Esophagus mucosa (tissue), 1 donor: ENCODE data around the gene CEP85. TPM values are rescaled to one million over a fixed set of nuclear protein-coding genes. Genes with fewer than 3 reads are reported as not detected.
"Not testable (repeated sequence)": the region's sequence is repeated elsewhere in the genome, so short reads cannot be mapped to it uniquely, and the experiment has no call there.

Source experiments
- ATAC-seq: fragments of 200-7000 bp; cut with Tn5 transposase; one replicate; pipeline ENCODE4 v1.9.1; 2020
- total RNA-seq: library from RNA; stranded (reverse); gene quantifications from one replicate; pipeline ENCODE4 v1.2.4, GENCODE V29; 2023
- donor health status: DM: yes; HTN: yes; CAD: no.

The CEP85 gene
- total RNA-seq, 1 donor from 2014 or later, result 8.7 TPM

GRCh38 chr1:26290882-26291261, 56.9 kb downstream of the CEP85 start:
- ATAC-seq, result no peak

DNA sequence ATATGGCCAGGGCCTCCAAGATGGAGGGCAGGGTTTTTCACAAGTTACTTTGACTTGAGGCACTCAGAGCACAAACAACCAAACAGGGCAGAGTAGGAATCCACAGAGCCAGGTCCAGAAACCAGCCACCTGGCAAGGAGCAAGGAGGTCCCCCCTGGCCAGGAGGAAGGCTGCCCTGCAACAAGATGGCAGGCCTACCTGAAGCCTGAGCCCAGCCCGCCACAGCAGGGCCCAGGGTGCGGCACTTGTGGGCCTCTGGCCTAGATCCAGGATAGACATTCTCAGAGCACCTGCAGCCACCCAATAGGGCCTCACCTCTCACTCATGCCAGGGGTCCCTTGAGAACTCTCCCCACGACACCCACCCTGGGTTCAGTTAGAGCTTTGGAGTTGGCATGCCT, 57.4 kb downstream of the CEP85 start:
- no peak for ATAC-seq

DNA sequence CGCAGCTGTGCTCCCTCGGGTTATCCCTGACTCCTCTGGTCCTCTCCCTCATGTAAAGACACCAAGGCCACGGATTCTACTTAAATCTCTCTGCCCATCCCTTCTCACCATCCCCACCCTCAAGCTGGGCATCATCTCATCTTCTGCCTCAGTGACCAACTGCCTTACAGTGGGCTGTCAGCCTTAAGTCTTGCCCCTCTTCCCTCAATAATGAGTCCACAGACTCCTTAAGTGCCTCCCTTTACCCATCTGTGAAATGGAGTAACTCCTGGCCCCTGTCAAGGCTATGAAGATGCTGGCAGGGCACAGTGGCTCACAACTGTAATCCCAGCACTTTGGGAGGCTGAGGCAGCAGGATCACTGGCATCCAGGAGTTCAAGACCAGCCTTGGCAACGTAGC, 57.9 kb downstream of the CEP85 start:
- ATAC-seq, result no peak

DNA sequence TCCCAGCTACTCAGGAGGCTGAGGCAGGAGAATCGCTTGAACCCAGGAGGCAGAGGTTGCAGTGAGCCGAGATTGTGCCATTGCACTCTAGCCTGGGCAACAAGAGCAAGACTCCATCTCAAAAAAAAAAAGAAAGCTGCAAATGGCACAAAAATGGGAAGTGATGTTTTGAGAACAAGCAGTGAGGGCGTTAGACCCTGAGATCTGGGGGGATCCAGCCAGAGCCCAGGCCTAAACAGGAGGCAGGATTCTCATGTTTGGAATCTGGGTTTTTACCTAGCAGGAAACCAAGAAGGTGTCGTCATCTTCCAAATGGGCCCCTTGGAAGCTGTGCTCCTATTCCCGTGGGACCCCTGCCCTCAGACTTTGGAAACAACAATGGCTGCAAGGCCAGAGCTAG, 58.7 kb downstream of the CEP85 start:
- ATAC-seq, result not testable (repeated sequence)

DNA sequence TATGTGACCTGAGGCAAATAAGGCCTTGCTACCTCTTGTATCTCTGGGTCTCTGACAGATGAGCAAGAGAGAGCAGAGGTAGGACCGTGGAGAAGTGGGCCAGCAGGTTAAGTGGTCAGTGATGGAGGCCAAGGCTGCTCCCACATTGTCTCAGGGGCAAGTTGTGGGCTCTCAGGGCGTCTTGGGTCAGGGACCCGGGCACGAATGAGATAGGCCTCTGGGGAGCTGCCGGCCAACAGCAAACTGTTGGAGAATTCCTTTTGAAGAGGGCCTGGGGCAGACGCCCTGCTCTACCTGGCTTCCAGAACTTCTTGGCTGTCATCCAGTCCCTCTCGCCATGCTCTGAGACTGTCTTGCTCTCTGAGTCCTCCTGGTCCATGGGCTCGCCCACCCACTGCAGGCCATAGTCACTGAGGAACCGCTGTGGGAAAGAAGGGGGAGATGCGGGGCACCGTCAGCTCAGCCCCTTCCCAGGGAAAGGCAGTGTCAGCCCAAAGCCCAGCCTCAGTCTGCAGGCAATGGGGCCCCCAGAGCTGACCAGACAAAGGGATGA, 60.0 kb downstream of the CEP85 start:
- ATAC-seq, result no peak

DNA sequence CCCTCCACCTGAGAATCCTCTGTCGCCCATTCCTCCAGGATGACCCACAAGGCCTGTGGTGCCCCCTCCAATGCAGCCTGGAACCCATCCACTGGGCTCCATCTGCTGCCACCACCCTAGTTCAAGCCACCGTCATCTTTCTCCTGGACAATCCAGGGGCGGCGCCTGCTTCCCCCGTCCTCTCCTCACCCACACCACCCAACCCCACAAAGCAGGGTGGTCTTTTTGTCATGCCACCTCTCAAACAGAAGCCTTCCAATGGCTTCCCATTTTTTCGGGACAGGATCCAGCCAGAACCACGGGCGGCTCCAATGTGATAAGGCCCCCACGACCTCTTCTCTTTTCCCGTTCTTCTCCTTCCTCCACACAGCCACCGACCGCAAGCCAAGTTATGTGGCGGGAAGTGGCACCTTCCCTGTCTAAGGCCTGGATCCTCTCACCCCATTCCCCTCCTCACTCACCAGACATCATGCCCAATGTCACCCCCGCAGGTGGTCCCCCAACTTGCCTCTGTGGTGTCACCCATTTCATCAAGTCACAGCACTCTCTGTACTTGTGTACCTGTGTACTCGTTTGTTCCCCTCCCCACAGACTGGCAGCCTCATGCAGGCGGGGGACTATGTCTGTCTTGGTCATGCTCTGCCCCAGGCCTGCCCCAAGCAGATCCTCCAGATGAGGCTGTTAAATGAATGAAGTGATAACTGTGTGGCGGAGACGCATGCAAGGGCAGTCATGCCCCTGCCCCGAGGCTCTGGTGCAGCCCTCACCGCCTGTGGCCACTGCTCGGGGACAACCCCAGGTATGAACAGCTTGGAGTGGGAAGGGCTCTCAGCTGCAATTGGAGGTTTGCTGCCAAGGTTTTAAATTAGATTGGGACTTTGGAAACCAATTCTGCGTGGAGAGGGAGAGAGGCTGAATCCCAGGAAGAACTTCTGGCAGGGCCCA, 61.5 kb downstream of the CEP85 start:
- ATAC-seq, result no peak

DNA sequence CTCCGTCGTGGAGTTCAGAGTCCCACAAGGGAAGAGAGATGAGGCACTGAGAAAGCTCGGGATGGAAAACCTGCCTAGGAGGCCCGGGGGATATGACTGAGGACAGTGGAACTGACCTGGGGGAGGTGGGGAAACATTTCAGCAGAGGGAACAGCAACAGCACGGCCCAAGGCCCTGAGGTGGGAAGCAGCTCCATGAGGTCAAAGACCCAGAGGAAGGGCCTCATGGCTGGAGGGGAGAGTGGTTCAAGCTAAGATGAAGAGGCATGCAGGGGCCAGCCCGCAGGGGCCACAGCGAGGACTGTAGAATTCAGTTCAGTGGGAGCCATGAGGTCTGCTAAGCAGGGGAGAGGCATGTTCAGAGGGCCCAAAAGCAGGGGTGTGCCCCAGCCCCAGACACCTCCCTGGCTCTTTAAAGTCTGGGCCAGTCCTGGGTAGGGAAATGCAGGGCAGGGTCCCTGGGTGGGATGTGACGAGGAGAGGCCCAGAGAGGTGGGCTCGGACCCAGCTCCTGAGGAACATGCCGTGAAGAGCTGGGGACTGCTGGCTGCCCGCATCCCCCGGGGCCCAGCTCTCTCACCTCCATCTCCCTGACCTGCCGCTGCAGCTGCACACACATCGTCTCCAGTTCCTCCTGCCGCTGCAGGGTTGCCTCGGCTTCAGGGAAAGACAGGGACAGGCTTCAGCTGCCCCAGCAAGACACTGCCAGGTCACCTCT, 62.5 kb downstream of the CEP85 start:
- no peak for ATAC-seq

- ATAC-seq, result no peak
Observed at GRCh38 chr1:26297057-26297790, 63.2 kb downstream of the CEP85 start.

GRCh38 chr1:26297791-26298124, 63.8 kb downstream of the CEP85 start:
- peak; percentile 11 for ATAC-seq

DNA sequence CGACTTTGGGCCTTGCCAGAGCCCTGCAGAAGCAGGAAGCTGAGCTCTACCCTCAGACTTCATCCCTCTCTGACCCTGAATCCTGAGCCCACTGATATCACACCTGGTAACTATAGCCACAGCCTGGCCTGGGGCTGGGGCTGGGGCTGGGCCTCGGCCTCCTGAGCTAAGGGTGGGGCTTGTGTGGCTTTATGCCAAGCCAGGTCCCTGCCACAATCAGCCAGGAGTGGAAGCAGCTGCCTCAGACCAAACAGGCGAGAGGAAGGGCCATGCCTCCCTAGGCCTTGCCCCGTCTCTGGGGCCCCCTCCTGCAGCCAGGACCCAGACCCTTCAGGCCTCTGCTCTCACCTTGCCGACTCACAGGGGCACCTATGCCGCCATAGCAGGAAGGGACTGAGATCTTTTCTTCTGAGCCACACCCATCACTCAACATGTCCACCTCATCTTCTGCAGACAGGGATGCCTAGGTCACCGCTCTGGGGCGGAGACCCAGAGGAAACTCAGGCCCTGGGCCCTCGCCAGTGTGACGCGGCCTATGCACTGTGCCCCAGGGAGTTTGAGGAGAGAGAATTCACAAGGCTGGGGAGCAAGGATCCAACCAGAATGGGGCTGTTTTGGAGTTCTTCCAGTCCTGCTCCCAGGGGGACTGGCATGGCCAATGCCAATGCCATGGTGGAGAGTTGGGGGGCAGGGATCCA, 66.7 kb downstream of the CEP85 start:
- ATAC-seq, result peak; percentile 19

DNA sequence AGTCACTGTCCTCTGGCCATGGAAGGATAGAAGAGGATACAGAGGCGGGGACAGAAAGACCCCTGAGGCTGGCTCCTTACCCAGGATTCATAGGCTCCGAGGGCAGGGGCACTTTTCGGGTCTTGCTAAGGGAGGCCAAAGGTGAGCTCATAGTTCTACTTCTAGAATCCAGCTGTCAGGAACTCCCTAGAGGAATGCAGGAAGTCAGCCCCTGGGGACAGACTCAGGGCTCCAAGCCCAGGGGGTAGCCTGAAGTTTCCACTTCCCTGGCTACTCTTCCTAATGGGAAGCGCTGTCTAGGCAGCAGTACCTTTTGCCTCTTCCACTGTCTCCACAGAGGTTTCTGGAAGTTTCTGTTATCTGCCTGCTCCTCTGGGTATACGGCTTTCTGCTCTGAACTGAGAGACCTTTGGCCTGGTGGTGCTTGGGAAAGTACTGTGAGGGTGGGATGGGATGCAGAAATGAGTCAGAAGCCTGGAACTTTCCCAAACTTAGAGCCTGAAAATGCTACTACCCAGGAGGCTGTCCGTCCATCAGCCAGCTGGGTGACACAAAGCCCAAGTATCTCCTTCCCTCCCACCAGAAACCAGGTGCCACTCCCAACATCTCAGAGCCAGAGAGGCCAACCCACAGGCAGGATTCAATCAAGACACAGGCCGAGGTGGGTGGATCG, 68.9 kb downstream of the CEP85 start:
- ATAC-seq, result no peak

DNA sequence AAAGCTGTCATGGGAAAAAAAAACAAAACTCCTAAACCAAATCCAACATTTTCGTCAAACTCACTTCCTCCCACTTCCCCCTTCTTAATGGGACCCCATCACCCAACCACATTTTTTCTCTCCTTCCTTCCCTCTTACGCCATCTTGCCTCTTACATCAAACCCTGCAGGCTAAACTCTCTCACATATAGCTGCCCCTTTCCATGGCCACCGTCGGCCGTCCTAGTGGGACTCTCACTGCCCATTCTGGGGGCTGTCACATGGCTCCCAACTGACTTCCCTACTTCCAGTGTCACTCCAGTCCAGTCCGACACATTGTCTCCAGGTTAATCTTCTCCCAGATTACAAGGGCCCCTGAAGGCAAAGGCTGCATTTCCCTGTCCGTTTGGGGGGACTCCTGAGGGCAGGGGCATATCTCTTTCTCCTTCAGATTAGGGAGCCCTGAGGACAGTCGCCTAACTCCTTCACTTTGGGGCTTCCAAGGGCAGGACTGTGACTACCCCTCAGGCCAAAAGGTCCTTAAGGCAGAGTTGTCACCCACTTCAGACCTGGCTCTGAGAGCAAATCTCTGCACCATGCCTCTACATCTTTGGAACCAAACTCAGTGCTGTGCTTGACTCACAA, 71.8 kb downstream of the CEP85 start:
- no peak for ATAC-seq

GRCh38 chr1:26306290-26307229, 72.6 kb downstream of the CEP85 start, which contains the start of gene UBXN11:
Gene UBXN11 (minus strand): TSS chr1:26306636. CDS start chr1:26302883, 3,753 bp downstream.
- ATAC-seq, result peak; percentile 96

- ATAC-seq, result no peak
Observed at GRCh38 chr1:26307363-26307781, 73.4 kb downstream of the CEP85 start.

GRCh38 chr1:26307966-26308899, 74.2 kb downstream of the CEP85 start:
- not testable (repeated sequence) for ATAC-seq

- no peak for ATAC-seq
Observed at GRCh38 chr1:26314501-26314900, 80.5 kb downstream of the CEP85 start.

GRCh38 chr1:26315874-26316850, 82.2 kb downstream of the CEP85 start:
- ATAC-seq, result no peak
